GM20000 (cell line): ENCODE measurements around the gene PHF12.
A peak's percentile ranks its signal among the peaks of the same experiment; 100 is the strongest.

Source experiments
- DNase-seq: peaks from one replicate; pipeline ENCODE4 v3.0.0; 2012; ENCODE audit warnings: low spot score
- CTCF ChIP-seq: IDR thresholded peaks from 2 replicates; pipeline ENCODE4 v1.5.1; 2012; ENCODE audit warnings: mild to moderate bottlenecking, control low read depth; ENCODE audit errors: extremely low read depth, missing control alignments

PHF12 gene

DNA sequence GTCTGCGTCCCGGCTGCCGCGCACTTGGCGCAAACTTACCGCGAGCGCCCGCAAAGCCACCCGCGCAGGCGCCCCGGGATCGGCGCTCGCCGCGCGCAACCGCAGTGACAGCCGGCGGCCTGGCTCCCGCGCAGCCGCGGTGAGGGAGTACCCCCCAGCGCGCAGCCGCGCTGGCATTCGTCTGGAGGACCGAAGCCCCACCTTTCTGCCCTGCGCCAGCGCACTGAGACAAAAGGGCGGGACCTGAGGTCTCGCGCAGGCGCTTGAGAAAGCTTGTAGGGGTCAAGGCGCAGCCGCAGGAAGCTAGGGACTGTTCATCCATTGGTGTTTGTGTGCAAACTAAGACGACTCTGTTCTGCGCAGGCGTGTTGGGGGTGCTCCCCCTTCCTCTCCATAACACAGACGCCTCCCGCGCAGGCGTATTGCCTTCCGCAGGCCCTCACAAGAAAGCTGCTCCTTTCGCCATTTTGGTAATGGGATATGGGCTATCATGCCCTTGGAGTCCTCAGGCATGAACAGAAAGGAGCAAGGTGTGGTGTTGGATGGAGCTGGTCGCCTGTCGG is at the start of gene PHF12:
Gene PHF12 (minus strand): TSS at position 91 of the 563 bp plus-strand sequence. CDS start 558 bp downstream, outside the sequence.
- no peak for TF ChIP-seq CTCF
- peak; percentile 95 for DNase-seq

- no peak for DNase-seq
Observed at GRCh38 chr17:29000973-29001372, 49.7 kb upstream of the PHF12 start.

DNA sequence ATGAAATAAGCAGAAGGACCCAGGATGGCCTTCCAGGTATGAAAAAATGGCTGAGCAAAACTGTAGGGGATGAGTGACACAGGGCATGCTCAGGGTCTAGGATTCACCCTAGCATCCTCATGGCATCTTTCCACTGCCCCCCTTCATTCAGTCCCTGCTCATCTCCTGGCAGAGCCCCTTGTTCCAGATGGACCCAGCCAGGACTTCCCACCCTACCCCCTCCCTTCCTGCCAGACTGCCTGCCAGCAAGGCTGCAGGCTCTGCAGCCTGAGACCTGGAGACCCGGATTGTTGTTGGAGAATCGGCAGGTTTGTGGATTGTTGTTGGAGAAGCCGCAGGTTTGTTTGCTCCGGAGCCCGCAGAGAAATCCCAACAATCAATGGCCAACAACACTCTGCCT is 47.9 kb upstream of the PHF12 start:
- TF ChIP-seq CTCF, result no peak
- DNase-seq, result no peak

More at GRCh38 chr17:29000973-29001372, 49.7 kb upstream of the PHF12 start:
- TF ChIP-seq CTCF, result no peak

- DNase-seq, result no peak
- TF ChIP-seq CTCF, result no peak
Observed at GRCh38 chr17:28997806-28998205, 46.5 kb upstream of the PHF12 start.

DNA sequence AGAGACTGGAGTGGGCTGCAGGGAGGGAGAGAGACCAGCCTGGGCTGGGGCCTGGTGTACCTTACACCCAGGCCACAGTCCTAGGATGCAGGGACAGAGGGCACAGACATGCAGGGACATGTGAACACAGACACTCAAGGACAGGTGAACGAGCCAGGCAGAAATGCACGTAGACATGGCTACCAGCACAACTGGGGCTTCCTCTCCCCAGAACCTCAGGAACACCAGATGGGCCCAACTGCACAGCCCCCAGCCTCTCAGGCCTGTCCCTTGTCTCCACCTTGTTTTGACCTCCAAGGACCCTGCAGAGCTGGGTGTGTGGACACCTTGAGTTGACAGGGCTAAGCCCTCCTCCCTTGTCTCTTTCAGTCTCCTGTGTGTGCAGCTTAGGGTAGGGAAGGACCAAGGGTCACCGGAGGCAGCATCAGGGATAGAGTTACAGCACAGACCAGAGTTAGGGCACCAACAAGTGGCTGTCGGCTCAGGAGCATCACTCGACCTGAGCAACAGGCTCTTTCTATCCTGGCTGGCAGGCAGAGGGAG is 45.3 kb upstream of the PHF12 start:
- DNase-seq, result no peak

GRCh38 chr17:28993645-28994426 is 42.5 kb upstream of the PHF12 start:
- DNase-seq, result no peak
- no peak for TF ChIP-seq CTCF

More for the DNA sequence above, 45.3 kb upstream of the PHF12 start:
- no peak for TF ChIP-seq CTCF
